A673 (cell line): ENCODE data around the gene ABTB1. TPM values are rescaled to one million over a fixed set of nuclear protein-coding genes. Genes with fewer than 3 reads are reported as not detected.

ENCODE experiments used
- BruUV-seq: library from RNA; stranded (reverse); fragments of 400-500 nt; replicated peaks from 2 replicates; lab custom pipeline; 2021; lab: Mats Ljungman, UMichigan
- CTCF ChIA-PET: fragments of 300-600 bp; sonication (Branson Sonifier 250); formaldehyde crosslinking; loops from one replicate; lab custom pipeline; 2022; ENCODE audit warnings: antibody characterized with exemption; lab: Charles Lee
- POLR2A ChIA-PET: fragments of 300-600 bp; sonication (Branson Sonifier 250); formaldehyde crosslinking; loops from one replicate; lab custom pipeline; 2022; ENCODE audit warnings: antibody characterized with exemption; ENCODE audit not compliant: low non-redundant PET; lab: Charles Lee
- DNase-seq: peaks from one replicate; pipeline ENCODE4 v3.0.0-alpha.2; 2015; ENCODE audit warnings: low spot score
- H3K27ac ChIP-seq: fragments of 200-600 bp; sonication (generic); 2 replicates; pipeline ENCODE4 v1.5.1; 2016; ENCODE audit warnings: mixed run types, low read depth, mild to moderate bottlenecking, mixed read lengths, antibody characterized with exemption, low read length; ENCODE audit not compliant: poor library complexity, severe bottlenecking
- H3K27me3 ChIP-seq: fragments of 200-600 bp; sonication (generic); replicated peaks from 2 replicates; pipeline ENCODE4 v1.6.1; 2017; ENCODE audit warnings: mixed run types, low read depth, mild to moderate bottlenecking, mixed read lengths, antibody characterized with exemption, low read length; ENCODE audit not compliant: insufficient read depth, poor library complexity
- H3K36me3 ChIP-seq: fragments of 200-600 bp; sonication (generic); 2 replicates; pipeline ENCODE4 v1.6.1; 2016; ENCODE audit warnings: mixed run types, mild to moderate bottlenecking, mixed read lengths, antibody characterized with exemption, low read length; ENCODE audit not compliant: insufficient read depth, poor library complexity, severe bottlenecking
- H3K4me1 ChIP-seq: fragments of 200-600 bp; sonication (generic); 2 replicates; pipeline ENCODE4 v1.6.1; 2017; ENCODE audit warnings: mixed run types, mild to moderate bottlenecking, mixed read lengths, antibody characterized with exemption, low read length; ENCODE audit not compliant: insufficient read depth, poor library complexity, severe bottlenecking
- H3K4me3 ChIP-seq: fragments of 200-600 bp; sonication (generic); 2 replicates; pipeline ENCODE4 v1.5.1; 2016; ENCODE audit warnings: low read depth, mixed run types, mild to moderate bottlenecking, mixed read lengths, low read length; ENCODE audit not compliant: poor library complexity, severe bottlenecking
- H3K9me3 ChIP-seq: fragments of 200-600 bp; sonication (generic); 2 replicates; pipeline ENCODE4 v1.6.1; 2016; ENCODE audit warnings: mixed run types, low read depth, mild to moderate bottlenecking, mixed read lengths, antibody characterized with exemption, low read length; ENCODE audit not compliant: poor library complexity, severe bottlenecking
- CTCF ChIP-seq: fragments of 300-800, 200-600 bp; sonication (generic); conservative IDR thresholded peaks from 2 replicates; pipeline ENCODE4 v1.5.1; 2017; ENCODE audit warnings: low read depth, mild to moderate bottlenecking, antibody characterized with exemption, low read length, moderate library complexity, mixed read lengths
- EZH2 ChIP-seq: fragments of 200-600 bp; sonication (generic); IDR thresholded peaks from 2 replicates; pipeline ENCODE4 v1.6.1; 2017; ENCODE audit warnings: borderline replicate concordance, low read depth, mild to moderate bottlenecking, mixed read lengths, antibody characterized with exemption, low read length; ENCODE audit not compliant: poor library complexity, severe bottlenecking
- intact Hi-C: fragments of 100-400 bp; cut with micrococcal nuclease; formaldehyde crosslinking; loops from one replicate; pipeline ENCODE4 v1.10.0; 2022; ENCODE audit not compliant: unreplicated experiment
- total RNA-seq: library from RNA; stranded (reverse); gene quantifications from 2 replicates; pipeline ENCODE4 v1.2.3, GENCODE V29; 2021

Gene ABTB1
- total RNA-seq, 1 experiment from 2014 or later, result 2.6 TPM

GRCh38 chr3:127684871-127685707, 12.3 kb downstream of the ABTB1 start:
- Histone ChIP-seq H3K27me3 (no peaks in the 10 kb centered on the region), H3K36me3 (no peaks in the 10 kb centered on the region), H3K4me1 (no peaks in the 10 kb centered on the region), H3K4me3 (no peak overlapping the region), H3K9me3 (no peaks in the 10 kb centered on the region), H3K27ac (no peak overlapping the region)
- POLR2A ChIA-PET, result no interaction called here
- DNase-seq, result no peak
- TF ChIP-seq EZH2 (no peak), CTCF (no peak)
- CTCF ChIA-PET, result no interaction called here
- BruUV-seq, result no TSS peak
- intact Hi-C loops, result no loop called here

- POLR2A ChIA-PET, result no interaction called here
- Histone ChIP-seq H3K27me3 (no peaks in the 10 kb centered on the region), H3K27ac (no peak overlapping the region), H3K4me3 (no peak overlapping the region), H3K9me3 (no peaks in the 10 kb centered on the region), H3K4me1 (no peaks in the 10 kb centered on the region), H3K36me3 (no peaks in the 10 kb centered on the region)
- intact Hi-C loops, result no loop called here
- TF ChIP-seq EZH2 (no peak), CTCF (no peak)
- CTCF ChIA-PET, result no interaction called here
- DNase-seq, result peak; percentile 26
- BruUV-seq, result no TSS peak
Measured at GRCh38 chr3:127685708-127686511, 13.2 kb downstream of the ABTB1 start.

DNA sequence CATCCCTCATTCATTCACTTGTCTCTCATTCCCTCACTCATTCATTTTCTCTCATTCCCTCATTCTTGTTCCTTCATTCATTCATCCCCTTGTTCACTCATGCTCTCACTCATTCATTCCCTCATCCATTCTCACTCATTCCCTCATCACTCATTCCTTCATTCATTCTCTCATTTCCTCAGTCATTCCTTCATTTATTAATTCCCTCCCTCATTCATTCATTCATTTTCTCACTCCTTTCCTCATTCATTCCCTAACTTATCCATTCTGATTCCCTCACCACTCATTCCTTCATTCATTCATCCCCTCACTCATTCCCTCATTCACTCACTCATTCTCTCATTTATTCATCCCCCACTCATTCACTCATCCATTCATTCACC, 13.8 kb downstream of the ABTB1 start:
- CTCF ChIA-PET, result no interaction called here
- no TSS peak for BruUV-seq
- DNase-seq, result no peak
- H3K27me3 ChIP-seq, result no peaks in the 10 kb centered on the region
- intact Hi-C loops, result no loop called here
- no peak overlapping the region for H3K27ac ChIP-seq
- H3K9me3 ChIP-seq, result no peaks in the 10 kb centered on the region
- H3K4me3 ChIP-seq, result no peak overlapping the region
- POLR2A ChIA-PET, result no interaction called here
- H3K4me1 ChIP-seq, result no peaks in the 10 kb centered on the region
- H3K36me3 ChIP-seq, result no peaks in the 10 kb centered on the region
- TF ChIP-seq CTCF (no peak), EZH2 (no peak)
